Testis (tissue), 2 donors: ENCODE measurements around the gene WT1.

ENCODE experiments used
- POLR2A ChIP-seq: fragments of 450-650 bp; IDR thresholded peaks from one replicate; pipeline ENCODE4 v1.6.1; 2017; ENCODE audit warnings: antibody characterized with exemption, mild to moderate bottlenecking, moderate library complexity
- TF ChIP-seq, protein P1 (sequence below), 3 experiments: fragments of 450-650 bp in 2 of 3; fragments of 200-600 bp in 1 of 3; sonication (generic) in 1 of 3; IDR thresholded peaks; one replicate each; pipeline ENCODE4 v1.5.1; 2016 to 2019; ENCODE audit warnings: antibody characterized with exemption in 3 of 3, mild to moderate bottlenecking in 2 of 3, moderate library complexity in 1 of 3

GRCh38 chr11:32479291-32479690 is 44.0 kb upstream of the WT1 start:
- TF ChIP-seq, protein P1, sequence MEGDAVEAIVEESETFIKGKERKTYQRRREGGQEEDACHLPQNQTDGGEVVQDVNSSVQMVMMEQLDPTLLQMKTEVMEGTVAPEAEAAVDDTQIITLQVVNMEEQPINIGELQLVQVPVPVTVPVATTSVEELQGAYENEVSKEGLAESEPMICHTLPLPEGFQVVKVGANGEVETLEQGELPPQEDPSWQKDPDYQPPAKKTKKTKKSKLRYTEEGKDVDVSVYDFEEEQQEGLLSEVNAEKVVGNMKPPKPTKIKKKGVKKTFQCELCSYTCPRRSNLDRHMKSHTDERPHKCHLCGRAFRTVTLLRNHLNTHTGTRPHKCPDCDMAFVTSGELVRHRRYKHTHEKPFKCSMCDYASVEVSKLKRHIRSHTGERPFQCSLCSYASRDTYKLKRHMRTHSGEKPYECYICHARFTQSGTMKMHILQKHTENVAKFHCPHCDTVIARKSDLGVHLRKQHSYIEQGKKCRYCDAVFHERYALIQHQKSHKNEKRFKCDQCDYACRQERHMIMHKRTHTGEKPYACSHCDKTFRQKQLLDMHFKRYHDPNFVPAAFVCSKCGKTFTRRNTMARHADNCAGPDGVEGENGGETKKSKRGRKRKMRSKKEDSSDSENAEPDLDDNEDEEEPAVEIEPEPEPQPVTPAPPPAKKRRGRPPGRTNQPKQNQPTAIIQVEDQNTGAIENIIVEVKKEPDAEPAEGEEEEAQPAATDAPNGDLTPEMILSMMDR (IDR thresholded peaks at IDR 0.05): no peak
- no peak for TF ChIP-seq POLR2A
